Activated naive CD4-positive, alpha-beta T cell treated with anti-CD3 and anti-CD28 coated beads for 36 hours (primary cell): ENCODE results near the gene MEX3A. TPM values are rescaled to one million over a fixed set of nuclear protein-coding genes. Genes with fewer than 3 reads are reported as not detected.
"Not testable (repeated sequence)": the region's sequence is repeated elsewhere in the genome, so short reads cannot be mapped to it uniquely, and the experiment has no call there.

Experiments used
- CTCF ChIA-PET: fragments of 350-600 bp; sonication (Branson Sonifier 250); formaldehyde crosslinking; loops from one replicate; lab custom pipeline; 2021; ENCODE audit warnings: antibody characterized with exemption; lab: Charles Lee
- DNase-seq: peaks from one replicate; pipeline ENCODE4 v3.0.0-alpha.2; 2020
- H3K27ac Mint-ChIP-seq: one replicate; pipeline ENCODE4 v1.8.0; 2021; ENCODE audit warnings: mild to moderate bottlenecking, mixed read lengths
- H3K27me3 Mint-ChIP-seq: one replicate; pipeline ENCODE4 v1.8.0; 2021; ENCODE audit warnings: low read depth, mixed read lengths
- H3K36me3 Mint-ChIP-seq: one replicate; pipeline ENCODE4 v1.8.0; 2021; ENCODE audit warnings: low read depth, mixed read lengths
- H3K4me1 Mint-ChIP-seq: one replicate; pipeline ENCODE4 v1.8.0; 2021; ENCODE audit warnings: low read depth, mixed read lengths
- H3K4me3 Mint-ChIP-seq: one replicate; pipeline ENCODE4 v1.8.0; 2021; ENCODE audit warnings: mild to moderate bottlenecking, moderate library complexity, mixed read lengths
- H3K9me3 Mint-ChIP-seq: one replicate; pipeline ENCODE4 v1.8.0; 2021; ENCODE audit warnings: mixed read lengths
- intact Hi-C: fragments of 100-400 bp; cut with micrococcal nuclease; formaldehyde crosslinking; loops from one replicate; pipeline ENCODE4 v1.15.1; 2023
- total RNA-seq, 2 experiments: library from RNA; stranded (reverse); gene quantifications; one replicate each; pipeline ENCODE4 v1.2.3, GENCODE V29; 2021

Gene MEX3A
- total RNA-seq, 2 experiments from 2014 or later = 0.22 to 0.36 TPM

DNA sequence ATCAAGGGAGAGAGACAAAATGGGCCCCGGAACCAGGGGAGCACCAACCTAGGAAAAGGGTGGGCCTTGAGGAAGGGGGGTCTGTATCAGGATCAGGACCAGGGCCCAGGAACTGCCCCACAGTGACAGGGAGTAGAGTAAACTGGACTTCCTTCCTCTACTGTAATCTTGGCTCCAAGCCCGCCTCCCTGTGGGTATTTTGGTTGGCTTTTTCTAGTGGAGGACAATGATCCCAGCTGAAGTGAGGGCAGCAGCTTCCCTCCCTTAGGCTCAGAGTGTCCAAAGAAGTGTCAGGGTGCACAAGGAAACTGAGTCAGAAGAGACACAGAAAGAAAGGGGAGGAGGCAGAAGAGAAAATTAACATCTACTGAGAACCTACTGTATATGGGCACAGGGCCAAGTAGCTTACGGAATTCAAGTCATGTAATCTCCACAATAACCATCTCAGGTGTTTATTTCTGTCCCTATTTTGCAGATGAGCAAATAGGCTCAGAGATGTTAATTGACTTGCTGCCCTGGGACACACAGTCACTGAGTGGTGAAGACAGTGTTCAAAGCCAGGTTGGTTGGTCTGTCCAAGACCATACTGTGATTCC, 33.5 kb downstream of the MEX3A start:
- H3K4me1 Mint-ChIP-seq = peaks cover 12% of the 10 kb centered on the region
- no peaks in the 10 kb centered on the region for H3K27me3 Mint-ChIP-seq
- H3K27ac Mint-ChIP-seq = no peak overlapping the region
- intact Hi-C loops = no loop called here
- CTCF ChIA-PET = no interaction called here
- H3K4me3 Mint-ChIP-seq = no peak overlapping the region
- DNase-seq = no peak
- H3K36me3 Mint-ChIP-seq = peaks cover 13% of the 10 kb centered on the region
- H3K9me3 Mint-ChIP-seq = no peaks in the 10 kb centered on the region

DNA sequence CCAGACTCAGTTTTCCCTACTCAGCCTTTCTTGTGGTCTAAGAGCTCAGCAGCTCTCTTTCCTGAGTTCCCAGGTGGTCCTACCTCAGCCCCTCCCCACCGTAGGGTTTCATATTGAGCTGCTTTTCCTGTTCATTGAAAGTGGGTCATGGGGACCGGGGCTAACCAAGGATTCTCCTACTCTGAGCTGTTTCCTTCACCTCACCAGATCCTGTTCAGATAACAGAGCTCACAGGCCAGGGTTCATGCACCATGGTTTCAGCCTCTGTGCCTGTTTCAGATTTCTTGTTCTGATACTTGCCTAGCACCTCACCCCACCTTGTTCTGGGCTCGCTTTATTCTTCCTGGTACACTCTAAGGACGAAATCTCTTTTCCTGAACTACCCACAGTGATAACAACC, 37.2 kb downstream of the MEX3A start:
- DNase-seq = no peak
- H3K27me3 Mint-ChIP-seq = no peaks in the 10 kb centered on the region
- H3K9me3 Mint-ChIP-seq = no peaks in the 10 kb centered on the region
- H3K36me3 Mint-ChIP-seq = peaks cover 25% of the 10 kb centered on the region
- no peak overlapping the region for H3K27ac Mint-ChIP-seq
- intact Hi-C loops = no loop called here
- no peaks in the 10 kb centered on the region for H3K4me1 Mint-ChIP-seq
- CTCF ChIA-PET = interaction anchor here (0.8 to 1.3 kb wide), 2 partner anchors 37 to 71 kb away, joined by 3 to 4 read pairs; no protein-coding TSS in a partner anchor
- no peak overlapping the region for H3K4me3 Mint-ChIP-seq

DNA sequence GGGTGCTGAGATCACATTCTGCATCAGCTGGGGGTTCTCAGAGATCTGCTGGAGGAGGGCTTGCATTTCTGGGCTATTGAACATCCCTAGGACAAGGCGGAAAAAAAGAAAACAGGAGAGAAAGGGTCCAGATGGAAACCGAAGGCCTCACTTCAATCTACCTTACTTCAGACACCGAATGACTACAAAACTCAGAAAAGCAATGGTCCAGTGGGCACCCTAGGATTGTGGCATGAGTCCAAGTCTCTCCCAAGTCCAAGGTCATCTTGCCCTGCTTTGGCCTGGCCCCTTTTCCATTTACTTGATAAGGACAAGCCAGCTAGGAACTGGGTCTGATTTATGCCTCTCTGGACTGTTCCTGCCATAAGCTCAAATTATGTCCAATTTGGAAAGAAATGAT, 39.4 kb downstream of the MEX3A start:
- intact Hi-C loops = no loop called here
- H3K36me3 Mint-ChIP-seq = peaks cover 21% of the 10 kb centered on the region
- H3K27me3 Mint-ChIP-seq = no peaks in the 10 kb centered on the region
- H3K4me3 Mint-ChIP-seq = no peak overlapping the region
- no peak overlapping the region for H3K27ac Mint-ChIP-seq
- H3K9me3 Mint-ChIP-seq = no peaks in the 10 kb centered on the region
- no peak for DNase-seq
- no peaks in the 10 kb centered on the region for H3K4me1 Mint-ChIP-seq
- CTCF ChIA-PET = no interaction called here

DNA sequence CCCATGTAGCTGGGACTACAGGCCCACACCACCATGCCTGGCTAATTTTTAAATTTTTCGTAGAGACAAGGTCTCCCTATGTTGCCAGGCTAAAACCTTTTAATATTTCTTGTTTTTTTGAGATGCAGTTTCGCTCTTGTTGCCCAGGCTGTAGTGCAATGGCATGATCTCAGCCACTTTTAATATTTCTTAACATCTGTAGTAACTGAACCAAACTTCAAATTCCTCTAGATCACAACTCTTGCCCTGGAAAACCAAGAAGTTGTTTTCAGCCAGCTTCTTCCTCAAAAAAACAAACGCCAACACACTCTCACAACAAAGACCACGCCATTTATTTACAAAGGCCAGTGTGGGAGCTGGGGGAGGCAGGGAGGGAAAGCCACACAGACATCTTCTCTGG, 47.3 kb downstream of the MEX3A start:
- H3K9me3 Mint-ChIP-seq, intact Hi-C loops, H3K4me3 Mint-ChIP-seq, DNase-seq, H3K27ac Mint-ChIP-seq, H3K27me3 Mint-ChIP-seq, H3K4me1 Mint-ChIP-seq, H3K36me3 Mint-ChIP-seq, CTCF ChIA-PET: not testable (repeated sequence)

DNA sequence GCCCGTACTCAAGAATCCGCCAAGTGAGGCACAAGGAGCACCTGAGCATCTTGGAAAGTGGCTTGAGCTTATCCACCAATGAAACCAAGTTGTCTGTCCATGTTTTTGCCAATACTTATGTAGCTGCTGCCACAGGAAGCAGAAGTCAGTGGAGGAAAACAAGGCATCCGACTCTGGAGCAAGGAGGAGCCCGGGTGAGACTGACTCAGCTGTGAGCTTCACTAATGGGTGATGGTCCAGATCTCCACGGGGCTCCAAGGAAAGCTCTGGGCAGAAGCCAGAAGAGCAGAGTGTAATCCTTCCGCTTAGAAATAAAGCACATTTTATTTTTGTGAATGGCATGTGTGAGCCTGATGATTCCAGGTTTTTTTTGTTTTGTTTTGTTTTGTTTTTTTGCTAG, 49.3 kb downstream of the MEX3A start:
- intact Hi-C loops = no loop called here
- H3K36me3 Mint-ChIP-seq = peaks cover under 1% of the 10 kb centered on the region
- no peaks in the 10 kb centered on the region for H3K27me3 Mint-ChIP-seq
- H3K4me3 Mint-ChIP-seq = no peak overlapping the region
- H3K9me3 Mint-ChIP-seq = no peaks in the 10 kb centered on the region
- CTCF ChIA-PET = interaction anchor here (0.8 kb wide), 1 partner anchor 99 kb away, joined by 4 read pairs; no protein-coding TSS in a partner anchor
- H3K4me1 Mint-ChIP-seq = no peaks in the 10 kb centered on the region
- no peak for DNase-seq
- no peak overlapping the region for H3K27ac Mint-ChIP-seq

DNA sequence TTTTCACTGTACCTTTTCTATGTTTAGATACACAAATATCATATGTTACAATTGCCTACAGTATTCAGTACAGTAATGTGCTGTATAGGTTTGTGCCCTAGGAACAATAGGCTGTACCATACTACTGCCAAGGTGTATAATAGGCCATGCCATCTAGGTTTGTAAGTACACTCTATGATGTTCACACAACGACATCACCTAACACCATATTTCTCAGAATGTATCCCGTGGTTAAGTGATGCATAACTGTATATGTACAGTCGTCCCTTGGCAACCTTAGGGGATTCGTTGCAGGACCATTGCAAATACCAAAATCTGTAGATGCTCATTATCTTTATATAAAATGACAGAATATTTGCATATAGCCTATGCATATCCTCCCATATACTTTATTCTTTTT, 55.7 kb downstream of the MEX3A start:
- no peak overlapping the region for H3K4me3 Mint-ChIP-seq
- CTCF ChIA-PET = interaction anchor here (1.2 to 2.5 kb wide), 2 partner anchors 33 to 39 kb away, joined by 4 to 13 read pairs; no protein-coding TSS in a partner anchor
- no peak overlapping the region for H3K27ac Mint-ChIP-seq
- H3K27me3 Mint-ChIP-seq = no peaks in the 10 kb centered on the region
- peaks cover 4% of the 10 kb centered on the region for H3K4me1 Mint-ChIP-seq
- no peaks in the 10 kb centered on the region for H3K9me3 Mint-ChIP-seq
- intact Hi-C loops = loop anchor here (1.0 kb wide), 1 partner anchor 40 kb away; no protein-coding TSS in a partner anchor
- no peaks in the 10 kb centered on the region for H3K36me3 Mint-ChIP-seq
- DNase-seq = no peak

DNA sequence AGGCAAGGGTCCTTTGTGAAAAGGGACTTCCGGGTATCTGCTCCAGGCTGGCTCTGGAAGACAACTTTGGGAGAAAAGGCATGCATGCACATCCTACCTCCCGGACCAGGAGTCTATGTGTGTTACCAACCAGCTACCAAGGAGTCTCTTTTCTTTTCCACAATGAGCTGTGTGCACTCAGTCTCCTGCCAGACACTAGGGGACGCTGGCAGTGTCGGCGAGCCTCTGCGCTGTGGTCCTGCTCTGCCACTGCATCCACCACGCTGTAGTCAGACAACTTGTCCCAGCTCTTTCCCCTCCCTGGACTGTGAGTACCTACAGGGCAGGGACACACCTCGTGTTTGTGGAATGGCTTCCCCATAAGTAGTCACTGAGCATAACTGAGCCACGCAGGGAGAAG, 56.4 kb downstream of the MEX3A start:
- intact Hi-C loops = loop anchor here (1.0 kb wide), 1 partner anchor 40 kb away; no protein-coding TSS in a partner anchor
- Mint-ChIP-seq H3K4me1 (peaks cover 7% of the 10 kb centered on the region), H3K27ac (no peak overlapping the region), H3K4me3 (no peak overlapping the region), H3K9me3 (no peaks in the 10 kb centered on the region), H3K27me3 (no peaks in the 10 kb centered on the region), H3K36me3 (no peaks in the 10 kb centered on the region)
- DNase-seq = peak; percentile 59
- CTCF ChIA-PET = interaction anchor here (0.6 to 2.5 kb wide), 4 partner anchors 10 to 255 kb away, joined by 3 to 13 read pairs (median 4); no protein-coding TSS in a partner anchor

DNA sequence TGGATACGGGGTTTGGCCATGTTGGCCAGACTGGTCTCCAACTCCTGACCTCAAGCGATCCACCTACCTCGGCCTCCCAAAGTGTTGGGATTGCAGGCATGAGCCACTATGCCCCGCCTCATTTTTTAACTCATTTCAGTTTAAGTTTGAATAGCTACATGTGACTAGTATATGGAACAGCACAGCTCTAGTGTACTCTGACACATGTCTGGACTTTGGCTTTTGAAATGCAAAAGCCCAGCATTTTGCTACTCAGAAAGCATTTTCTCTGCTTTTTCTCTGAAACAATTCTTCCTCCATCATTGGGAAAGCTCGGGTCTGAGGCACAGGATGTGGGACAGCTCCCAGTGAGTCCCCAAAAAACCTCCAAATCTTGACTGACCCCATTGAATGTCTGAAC, 57.5 kb downstream of the MEX3A start:
- CTCF ChIA-PET = interaction anchor here (2.5 kb wide), 1 partner anchor 41 kb away, joined by 13 read pairs; no protein-coding TSS in a partner anchor
- Mint-ChIP-seq H3K27me3 (no peaks in the 10 kb centered on the region), H3K4me3 (no peak overlapping the region), H3K4me1 (peaks cover 15% of the 10 kb centered on the region), H3K27ac (no peak overlapping the region), H3K36me3 (peaks cover 6% of the 10 kb centered on the region), H3K9me3 (no peaks in the 10 kb centered on the region)
- intact Hi-C loops = loop anchor here (5.0 kb wide), 1 partner anchor 312 kb away; the partner anchor contains the start of genes CCT3 and TSACC
- no peak for DNase-seq

Other genes starting within 250 kb of the MEX3A start
- gene GON4L, start 225.3 kb downstream of the MEX3A start, total RNA-seq = 10 to 100 TPM; 36.6 to 37.1 TPM
- 1 to 10 TPM; 6.3 to 7.0 TPM for gene SYT11, start 222.9 kb downstream of the MEX3A start, total RNA-seq
- gene RIT1, start 171.1 kb downstream of the MEX3A start, total RNA-seq = 10 to 100 TPM; 17.1 to 21.3 TPM
- 10 to 100 TPM; 82.3 to 87.2 TPM for gene KHDC4, start 148.1 kb downstream of the MEX3A start, total RNA-seq
- under 1 TPM in 1 of 2 experiments, not detected in 1; 0.29 TPM for gene RXFP4, start 140.8 kb downstream of the MEX3A start, total RNA-seq
- 100 to 1,000 TPM; 154 to 159 TPM for gene ARHGEF2, start 103.9 kb downstream of the MEX3A start, total RNA-seq
- 100 to 1,000 TPM; 141 to 142 TPM for gene SSR2, start 61.5 kb downstream of the MEX3A start, total RNA-seq
- 10 to 100 TPM; 27.1 to 27.4 TPM for gene UBQLN4, start 28.7 kb downstream of the MEX3A start, total RNA-seq
- gene LAMTOR2, start 27.7 kb downstream of the MEX3A start, total RNA-seq = 10 to 100 TPM; 54.9 to 55.9 TPM
- 1 to 10 TPM; 1.3 TPM for gene RAB25, start 21.3 kb downstream of the MEX3A start, total RNA-seq
- gene LMNA, start 32.2 kb upstream of the MEX3A start, total RNA-seq = 10 to 100 TPM; 62.1 to 62.6 TPM
- gene SEMA4A, start 71.1 kb upstream of the MEX3A start, total RNA-seq = 10 to 100 TPM; 17.4 to 17.5 TPM
- 10 to 100 TPM; 69.1 to 73.5 TPM for gene SLC25A44, start 111.6 kb upstream of the MEX3A start, total RNA-seq
- gene PMF1, start 130.5 kb upstream of the MEX3A start, total RNA-seq = 100 to 1,000 TPM; 135 TPM
- 1 to 10 TPM; 3.4 to 4.0 TPM for gene BGLAP, start 159.7 kb upstream of the MEX3A start, total RNA-seq
- gene PAQR6, start 165.6 kb upstream of the MEX3A start, total RNA-seq = 1 to 10 TPM; 3.7 to 4.2 TPM
- 10 to 100 TPM; 77.1 to 83.4 TPM for gene SMG5, start 200.4 kb upstream of the MEX3A start, total RNA-seq
- 1 to 10 TPM; 9.1 to 9.5 TPM for gene TMEM79, start 201.9 kb upstream of the MEX3A start, total RNA-seq
- gene GLMP, start 213.2 kb upstream of the MEX3A start, total RNA-seq = 10 to 100 TPM in 1 of 2 experiments, 1 to 10 TPM in 1; 10.0 to 10.1 TPM
- gene VHLL, start 216.8 kb upstream of the MEX3A start, total RNA-seq = not detected